GM23248 (cell line): ENCODE results near the gene IL3RA.

Source experiments
- EZH2 ChIP-seq: fragments of 200-600 bp; sonication (generic); IDR thresholded peaks from 2 replicates; pipeline ENCODE4 v1.6.1; 2018; ENCODE audit warnings: antibody characterized with exemption, mild to moderate bottlenecking; ENCODE audit not compliant: insufficient read depth, poor library complexity, severe bottlenecking
- EZH2phosphoT487 ChIP-seq: fragments of 200-600 bp; sonication (generic); IDR thresholded peaks from 2 replicates; pipeline ENCODE4 v1.6.1; 2018; ENCODE audit warnings: antibody characterized with exemption, moderate library complexity, mild to moderate bottlenecking, low read depth; ENCODE audit not compliant: insufficient read depth

DNA sequence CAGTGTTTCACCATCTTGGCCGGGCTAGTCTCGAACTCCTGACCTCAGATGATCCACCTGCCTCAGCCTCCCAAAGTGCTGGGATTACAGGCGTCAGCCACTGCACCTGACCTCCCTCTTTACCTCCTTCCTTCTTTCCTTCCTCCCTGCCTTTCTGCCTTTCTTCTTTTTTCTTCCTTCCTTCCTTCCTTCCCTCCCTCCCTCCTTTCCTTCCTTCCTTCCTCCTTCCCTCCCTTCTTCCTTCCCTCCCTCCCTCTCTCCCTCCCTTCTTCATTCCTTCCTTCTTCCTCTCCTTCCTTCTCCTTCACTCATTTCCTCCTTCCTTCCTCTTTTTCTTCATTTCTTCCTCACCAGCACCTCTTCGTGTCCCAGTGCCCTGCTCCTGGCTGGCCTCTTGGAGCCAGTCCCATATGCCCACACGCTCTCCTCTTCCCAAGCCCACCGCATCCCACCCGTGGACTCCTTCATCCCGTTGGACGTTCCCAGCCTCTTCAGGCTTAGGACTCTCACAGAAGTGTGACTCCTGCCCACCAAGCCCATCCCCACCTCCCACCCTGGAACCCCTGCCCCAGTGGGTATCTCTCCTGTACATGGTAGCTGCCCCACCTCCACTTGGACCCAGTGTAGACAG lies 45.4 kb upstream of the IL3RA start:
- TF ChIP-seq EZH2: no peak
- TF ChIP-seq EZH2phosphoT487: no peak
